Left lobe of liver (tissue), 2 donors: ENCODE results near the gene SIRPA. TPM values are rescaled to one million over a fixed set of nuclear protein-coding genes. Genes with fewer than 3 reads are reported as not detected.

Source experiments
- ATAC-seq: fragments of 200-7000 bp; cut with Tn5 transposase; one replicate; pipeline ENCODE4 v1.9.1; 2020; ENCODE audit warnings: mild to moderate bottlenecking, moderate library complexity
- DNase-seq: peaks from one replicate; pipeline ENCODE4 v3.0.0-alpha.2; 2020; ENCODE audit warnings: low spot score
- total RNA-seq: library from RNA; stranded (reverse); gene quantifications from one replicate; pipeline ENCODE4 v1.2.1, GENCODE V29; 2021
- donor health status: DM: no; HTN: no; CAD: no; lungs with moderate emphysema.
- donor health status: DM: no; HTN: yes; CAD: no.

SIRPA gene
- 35.9 TPM for total RNA-seq

GRCh38 chr20:1894951-1895673 is at the start of gene SIRPA:
Gene SIRPA (plus strand): TSS chr20:1895407. CDS start chr20:1895448, 41 bp downstream.
- ATAC-seq: peak; percentile 37
- peak; percentile 68 for DNase-seq

GRCh38 chr20:1845701-1846100 is 49.5 kb upstream of the SIRPA start:
- DNase-seq (no peak), ATAC-seq (no peak)

- DNase-seq (no peak), ATAC-seq (no peak)
Measured at GRCh38 chr20:1846341-1846740, 48.9 kb upstream of the SIRPA start.

- DNase-seq (no peak), ATAC-seq (no peak)
Measured at GRCh38 chr20:1846876-1847275, 48.3 kb upstream of the SIRPA start.

GRCh38 chr20:1847780-1848179 is 47.4 kb upstream of the SIRPA start:
- no peak for DNase-seq
- ATAC-seq: no peak

- ATAC-seq (no peak), DNase-seq (no peak)
Measured at GRCh38 chr20:1848373-1848772, 46.8 kb upstream of the SIRPA start.

GRCh38 chr20:1851396-1851795 is 43.8 kb upstream of the SIRPA start:
- DNase-seq: no peak
- ATAC-seq: no peak

GRCh38 chr20:1853473-1853872 is 41.7 kb upstream of the SIRPA start:
- DNase-seq: no peak
- ATAC-seq: no peak

- DNase-seq: no peak
- ATAC-seq: no peak
Measured at GRCh38 chr20:1854246-1854645, 41.0 kb upstream of the SIRPA start.

GRCh38 chr20:1855109-1855508 is 40.1 kb upstream of the SIRPA start:
- ATAC-seq: no peak
- DNase-seq: no peak

- ATAC-seq (no peak), DNase-seq (no peak)
Measured at GRCh38 chr20:1855690-1856089, 39.5 kb upstream of the SIRPA start.

GRCh38 chr20:1856424-1856823 is 38.8 kb upstream of the SIRPA start:
- ATAC-seq (no peak), DNase-seq (no peak)

- no peak for DNase-seq
- peak; percentile 40 for ATAC-seq
Measured at GRCh38 chr20:1857466-1857865, 37.7 kb upstream of the SIRPA start.

GRCh38 chr20:1858871-1859270 is 36.3 kb upstream of the SIRPA start:
- DNase-seq: no peak
- ATAC-seq: no peak

GRCh38 chr20:1860446-1860845 is 34.8 kb upstream of the SIRPA start:
- ATAC-seq (no peak), DNase-seq (no peak)

GRCh38 chr20:1861347-1861976 is 33.7 kb upstream of the SIRPA start:
- no peak for ATAC-seq

GRCh38 chr20:1861996-1862662 is 33.1 kb upstream of the SIRPA start:
- DNase-seq (no peak), ATAC-seq (no peak)

More at GRCh38 chr20:1861347-1861976, 33.7 kb upstream of the SIRPA start:
- DNase-seq: no peak

- no peak for DNase-seq
Measured at GRCh38 chr20:1862663-1863053, 32.5 kb upstream of the SIRPA start.

GRCh38 chr20:1863296-1863695 is 31.9 kb upstream of the SIRPA start:
- ATAC-seq: no peak

More at GRCh38 chr20:1862663-1863053, 32.5 kb upstream of the SIRPA start:
- ATAC-seq: no peak

GRCh38 chr20:1866834-1867233 is 28.4 kb upstream of the SIRPA start:
- ATAC-seq: peak; percentile 46
- no peak for DNase-seq

More at GRCh38 chr20:1863296-1863695, 31.9 kb upstream of the SIRPA start:
- DNase-seq: no peak

- DNase-seq: no peak
- no peak for ATAC-seq
Measured at GRCh38 chr20:1867495-1868260, 27.5 kb upstream of the SIRPA start.
